Activated CD4-positive, alpha-beta memory T cell treated with anti-CD3 and anti-CD28 coated beads, Interleukin-2, amount 10 ng/mL, durations not matched to agents 7 days and 5 days (primary cell): Measurements from ENCODE around the gene ZNG1F. TPM values are rescaled to one million over a fixed set of nuclear protein-coding genes. Genes with fewer than 3 reads are reported as not detected.
"Not testable (repeated sequence)": the region's sequence is repeated elsewhere in the genome, so short reads cannot be mapped to it uniquely, and the experiment has no call there.

ENCODE experiments used
- CTCF ChIA-PET: fragments of 350-600 bp; sonication (Branson Sonifier 250); formaldehyde crosslinking; loops from one replicate; lab custom pipeline; 2021; ENCODE audit warnings: antibody characterized with exemption, inconsistent platforms; lab: Charles Lee
- POLR2A ChIA-PET: fragments of 350-600 bp; sonication (Branson Sonifier 250); formaldehyde crosslinking; loops from one replicate; lab custom pipeline; 2021; ENCODE audit warnings: antibody characterized with exemption; lab: Charles Lee
- DNase-seq: peaks from one replicate; pipeline ENCODE4 v3.0.0-alpha.2; 2020
- H3K27ac Mint-ChIP-seq: one replicate; pipeline ENCODE4 v1.8.0; 2021; ENCODE audit warnings: mild to moderate bottlenecking, mixed read lengths
- H3K27me3 Mint-ChIP-seq: one replicate; pipeline ENCODE4 v1.8.0; 2021; ENCODE audit warnings: mixed read lengths
- H3K36me3 Mint-ChIP-seq: one replicate; pipeline ENCODE4 v1.8.0; 2021; ENCODE audit warnings: low read depth, mixed read lengths
- H3K4me1 Mint-ChIP-seq: one replicate; pipeline ENCODE4 v1.8.0; 2021; ENCODE audit warnings: mixed read lengths
- H3K4me3 Mint-ChIP-seq: one replicate; pipeline ENCODE4 v1.8.0; 2021; ENCODE audit warnings: mild to moderate bottlenecking, mixed read lengths
- H3K9me3 Mint-ChIP-seq: one replicate; pipeline ENCODE4 v1.8.0; 2021; ENCODE audit warnings: mixed read lengths
- total RNA-seq, 2 experiments: library from RNA; stranded (reverse); gene quantifications; one replicate each; pipeline ENCODE4 v1.2.3, GENCODE V29; 2021

Gene ZNG1F
- total RNA-seq, 2 experiments from 2014 or later = 5.7 to 8.6 TPM

GRCh38 chr9:41087929-41088328 is 101.2 kb downstream of the ZNG1F start:
- H3K27me3 Mint-ChIP-seq = peaks cover 16% of the 10 kb centered on the region
- H3K4me3 Mint-ChIP-seq, H3K27ac Mint-ChIP-seq, POLR2A ChIA-PET, DNase-seq, H3K4me1 Mint-ChIP-seq, H3K36me3 Mint-ChIP-seq, H3K9me3 Mint-ChIP-seq: not testable (repeated sequence)
- CTCF ChIA-PET = interaction anchor here (1.0 to 1.9 kb wide), 2 partner anchors 96 to 98 kb away, joined by 3 to 5 read pairs; no protein-coding TSS in a partner anchor

- H3K4me1 Mint-ChIP-seq, H3K27ac Mint-ChIP-seq, H3K9me3 Mint-ChIP-seq, H3K4me3 Mint-ChIP-seq, H3K36me3 Mint-ChIP-seq, DNase-seq, POLR2A ChIA-PET: not testable (repeated sequence)
- CTCF ChIA-PET = interaction anchor here (1.0 to 1.9 kb wide), 2 partner anchors 95 to 97 kb away, joined by 3 to 5 read pairs; no protein-coding TSS in a partner anchor
- peaks cover 21% of the 10 kb centered on the region for H3K27me3 Mint-ChIP-seq
These were observed 101.8 kb downstream of the ZNG1F start for GRCh38 chr9:41087157-41087780.

GRCh38 chr9:41086685-41087084 is 102.4 kb downstream of the ZNG1F start:
- DNase-seq, CTCF ChIA-PET, H3K27ac Mint-ChIP-seq, POLR2A ChIA-PET, H3K4me3 Mint-ChIP-seq, H3K36me3 Mint-ChIP-seq, H3K4me1 Mint-ChIP-seq, H3K9me3 Mint-ChIP-seq: not testable (repeated sequence)
- H3K27me3 Mint-ChIP-seq = peaks cover 22% of the 10 kb centered on the region

DNA sequence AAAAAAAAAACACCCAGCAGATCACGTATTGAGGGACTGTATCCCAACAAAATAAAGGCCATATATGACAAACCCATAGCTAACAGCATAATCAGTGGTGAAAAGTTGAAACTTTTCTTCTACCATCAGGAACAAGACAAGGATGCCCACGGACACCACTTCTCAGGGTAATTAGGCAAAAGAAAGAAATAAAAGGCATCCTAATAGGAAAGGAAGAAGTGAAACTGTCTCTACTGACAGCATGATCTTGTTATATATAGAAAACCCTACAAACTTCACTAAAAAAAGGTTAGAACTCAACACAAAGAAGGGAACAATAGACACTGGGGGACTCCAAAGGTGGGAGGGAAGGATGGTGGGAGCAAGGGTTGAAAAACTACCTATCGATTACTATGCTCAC is 102.9 kb downstream of the ZNG1F start:
- peaks cover 22% of the 10 kb centered on the region for H3K27me3 Mint-ChIP-seq
- DNase-seq, H3K9me3 Mint-ChIP-seq, H3K36me3 Mint-ChIP-seq, POLR2A ChIA-PET, H3K4me3 Mint-ChIP-seq, CTCF ChIA-PET, H3K27ac Mint-ChIP-seq, H3K4me1 Mint-ChIP-seq: not testable (repeated sequence)

- DNase-seq, H3K36me3 Mint-ChIP-seq, CTCF ChIA-PET, H3K4me3 Mint-ChIP-seq, H3K4me1 Mint-ChIP-seq, POLR2A ChIA-PET, H3K27ac Mint-ChIP-seq, H3K9me3 Mint-ChIP-seq: not testable (repeated sequence)
- H3K27me3 Mint-ChIP-seq = peaks cover 18% of the 10 kb centered on the region
These were observed 106.8 kb downstream of the ZNG1F start for GRCh38 chr9:41082358-41082757.

Other genes starting within 250 kb of the ZNG1F start
- gene FOXD4L6, start 60.6 kb downstream of the ZNG1F start, total RNA-seq = not detected